Lower lobe of right lung (tissue), 2 donors: Measurements from ENCODE around the gene ERAS. TPM values are rescaled to one million over a fixed set of nuclear protein-coding genes. Genes with fewer than 3 reads are reported as not detected.
"Not testable (repeated sequence)": the region's sequence is repeated elsewhere in the genome, so short reads cannot be mapped to it uniquely, and the experiment has no call there.

Source experiments
- ATAC-seq, 2 donors: fragments of 200-7000 bp; cut with Tn5 transposase; one replicate each; pipeline ENCODE4 v1.9.1; 2020 to 2022; ENCODE audit warnings: mild to moderate bottlenecking in 2 of 2, moderate library complexity in 2 of 2
- DNase-seq: peaks from one replicate; pipeline ENCODE4 v3.0.0-alpha.2; 2020
- H3K27ac ChIP-seq: fragments of 200-600 bp; one replicate; pipeline ENCODE4 v1.8.0; 2022
- H3K27me3 ChIP-seq: fragments of 200-600 bp; one replicate; pipeline ENCODE4 v1.8.0; 2022; ENCODE audit warnings: low read depth
- H3K36me3 ChIP-seq: fragments of 200-600 bp; one replicate; pipeline ENCODE4 v1.8.0; 2022; ENCODE audit warnings: mild to moderate bottlenecking
- H3K4me1 ChIP-seq: fragments of 200-600 bp; one replicate; pipeline ENCODE4 v1.8.0; 2022
- H3K4me3 ChIP-seq: fragments of 200-600 bp; one replicate; pipeline ENCODE4 v1.8.0; 2022; ENCODE audit warnings: mild to moderate bottlenecking
- H3K9me3 ChIP-seq: fragments of 200-600 bp; one replicate; pipeline ENCODE4 v1.8.0; 2022
- CTCF ChIP-seq: fragments of 200-600 bp; IDR thresholded peaks from one replicate; pipeline ENCODE4 v1.8.0; 2022; ENCODE audit warnings: antibody characterized with exemption, mild to moderate bottlenecking
- intact Hi-C: fragments of 100-400 bp; cut with DNase I; formaldehyde crosslinking; loops from one replicate; pipeline ENCODE4 v1.11.0; 2022
- total RNA-seq: library from RNA; stranded (reverse); fragmentation: NEBNext Ultra II Directional; extraction: Animal tissue kit (Norgen Biotek cat#: 25700); gene quantifications from one replicate; pipeline ENCODE4 v1.2.1, GENCODE V29; 2021
- donor health status: DM: no; HTN: yes; CAD: no; lungs with severe emphysema.

The ERAS gene
- total RNA-seq, 1 donor from 2014 or later, result not detected

DNA sequence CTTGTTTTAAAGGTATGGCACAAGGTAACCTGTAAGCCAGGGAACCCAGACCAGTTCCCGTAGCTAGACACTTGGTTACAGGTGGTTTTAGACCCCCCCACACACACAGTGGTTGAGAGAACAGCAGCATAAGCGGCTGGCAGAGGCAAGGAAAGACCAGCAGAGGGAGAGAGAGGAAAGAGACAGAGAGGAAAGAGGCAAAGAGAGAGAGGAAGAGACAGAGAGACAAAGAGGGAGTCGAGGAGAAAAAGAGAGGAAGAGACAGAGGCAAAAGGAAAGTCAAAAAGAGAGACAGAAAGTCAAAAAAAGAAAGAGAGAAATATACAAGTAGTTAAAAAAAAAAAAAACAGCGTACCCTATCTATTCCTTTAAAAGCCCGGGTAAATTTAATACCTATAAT, 28.6 kb downstream of the ERAS start:
- no peak for TF ChIP-seq CTCF
- H3K27ac ChIP-seq, result no peak overlapping the region
- H3K4me1 ChIP-seq, result no peaks in the 10 kb centered on the region
- H3K4me3 ChIP-seq, result no peak overlapping the region
- H3K9me3 ChIP-seq, result no peaks in the 10 kb centered on the region
- intact Hi-C loops, result no loop called here
- ATAC-seq, result no peak
- H3K36me3 ChIP-seq, result no peaks in the 10 kb centered on the region
- no peak for DNase-seq
- no peaks in the 10 kb centered on the region for H3K27me3 ChIP-seq

DNA sequence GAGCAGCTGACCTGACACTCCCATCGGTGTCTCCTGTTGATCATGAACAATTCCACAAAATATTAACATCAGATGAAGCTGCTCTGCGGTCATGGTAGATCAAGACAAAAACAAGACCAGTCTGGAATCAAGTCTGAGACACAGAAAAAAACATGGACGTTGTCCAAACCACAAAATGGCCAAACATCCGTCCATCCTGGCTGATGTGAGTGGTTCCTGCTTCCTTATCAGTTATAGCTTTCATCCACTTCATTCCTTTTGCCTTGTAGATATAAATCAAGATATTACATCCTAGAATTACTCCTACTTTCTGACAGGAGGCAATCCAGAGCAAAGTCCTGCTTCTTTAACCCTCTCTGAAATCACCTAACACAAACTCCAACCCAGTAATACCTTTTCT, 37.9 kb downstream of the ERAS start:
- Histone ChIP-seq H3K9me3 (no peaks in the 10 kb centered on the region), H3K36me3 (no peaks in the 10 kb centered on the region), H3K27ac (no peak overlapping the region), H3K27me3 (no peaks in the 10 kb centered on the region), H3K4me3 (no peak overlapping the region), H3K4me1 (no peaks in the 10 kb centered on the region)
- ATAC-seq (no peak), DNase-seq (no peak)
- TF ChIP-seq CTCF, result no peak
- intact Hi-C loops, result no loop called here

GRCh38 chrX:48872017-48872416, 45.7 kb downstream of the ERAS start:
- H3K4me1 ChIP-seq, DNase-seq, H3K4me3 ChIP-seq, ATAC-seq, H3K9me3 ChIP-seq, H3K36me3 ChIP-seq, intact Hi-C loops, H3K27me3 ChIP-seq, H3K27ac ChIP-seq: not testable (repeated sequence)

- H3K9me3 ChIP-seq, H3K4me1 ChIP-seq, intact Hi-C loops, H3K4me3 ChIP-seq, H3K27me3 ChIP-seq, H3K36me3 ChIP-seq, DNase-seq, H3K27ac ChIP-seq: not testable (repeated sequence)
- peak in 1 of 2 donors; percentile 14 for ATAC-seq
Measured at GRCh38 chrX:48876944-48877343, 50.6 kb downstream of the ERAS start.

Other genes with a start within 250 kb of the ERAS start
- gene WDR13, start 229.0 kb upstream of the ERAS start, total RNA-seq, result 125 TPM
- 40.3 TPM for gene WAS, start 142.7 kb upstream of the ERAS start, total RNA-seq
- 3.5 TPM for gene SUV39H1, start 129.8 kb upstream of the ERAS start, total RNA-seq
- 0.95 TPM for gene GLOD5, start 64.8 kb upstream of the ERAS start, total RNA-seq
- 1.2 TPM for gene GATA1, start 39.9 kb upstream of the ERAS start, total RNA-seq
- gene HDAC6, start 24.4 kb upstream of the ERAS start, total RNA-seq, result 96.1 TPM
- gene PCSK1N, start 9.1 kb downstream of the ERAS start, total RNA-seq, result 3.0 TPM
- gene TIMM17B, start 71.3 kb downstream of the ERAS start, total RNA-seq, result 37.7 TPM
- gene PQBP1, start 71.4 kb downstream of the ERAS start, total RNA-seq, result 55.0 TPM
- gene SLC35A2, start 85.1 kb downstream of the ERAS start, total RNA-seq, result 21.3 TPM
- gene PIM2, start 92.5 kb downstream of the ERAS start, total RNA-seq, result 20.6 TPM
- 45.8 TPM for gene OTUD5, start 131.1 kb downstream of the ERAS start, total RNA-seq
- 1.8 TPM for gene KCND1, start 145.3 kb downstream of the ERAS start, total RNA-seq
- 54.2 TPM for gene GRIPAP1, start 175.8 kb downstream of the ERAS start, total RNA-seq
- 51.4 TPM for gene TFE3, start 216.8 kb downstream of the ERAS start, total RNA-seq
- 9.5 TPM for gene CCDC120, start 232.5 kb downstream of the ERAS start, total RNA-seq
- gene PRAF2, start 247.5 kb downstream of the ERAS start, total RNA-seq, result 17.4 TPM